SK-N-SH treated with all-trans-retinoic acid at 6 μM for 48 hours (cell line): ENCODE data around the gene BEST4.

ENCODE experiments used
- ATAC-seq: fragments of 200-7000 bp; cut with Tn5 transposase; 3 replicates; pipeline ENCODE4 v1.9.1; 2020; ENCODE audit warnings: mild to moderate bottlenecking, moderate library complexity
- ARNTL ChIP-seq: fragments of 450-650 bp; formaldehyde crosslinking; IDR thresholded peaks from 2 replicates; pipeline ENCODE4 v1.5.0; 2020; ENCODE audit warnings: low read depth, mild to moderate bottlenecking, moderate library complexity, borderline replicate concordance
- BACH2 ChIP-seq: fragments of 250-450 bp; sonication (Bioruptor Pico); IDR thresholded peaks from 2 replicates; pipeline ENCODE4 v1.9.0; 2021; ENCODE audit warnings: mild to moderate bottlenecking, borderline replicate concordance
- CREB5 ChIP-seq: fragments of 250-450 bp; sonication (Bioruptor Pico); IDR thresholded peaks from 2 replicates; pipeline ENCODE4 v1.5.1; 2020; ENCODE audit warnings: low read depth, mild to moderate bottlenecking, moderate library complexity
- CSDC2 ChIP-seq: fragments of 250-450 bp; sonication (Bioruptor Pico); IDR thresholded peaks from 2 replicates; pipeline ENCODE4 v1.5.0; 2020; ENCODE audit warnings: mild to moderate bottlenecking, moderate library complexity
- ESRRG ChIP-seq: fragments of 250-450 bp; sonication (Bioruptor Pico); IDR thresholded peaks from 2 replicates; pipeline ENCODE4 v1.6.1; 2021; ENCODE audit warnings: mild to moderate bottlenecking
- ISL1 ChIP-seq: fragments of 250-450 bp; sonication (Bioruptor Pico); IDR thresholded peaks from 2 replicates; pipeline ENCODE4 v2.1.2; 2022; ENCODE audit warnings: mild to moderate bottlenecking, moderate library complexity
- OSR1 ChIP-seq: fragments of 250-450 bp; sonication (Bioruptor Pico); IDR thresholded peaks from 2 replicates; pipeline ENCODE4 v1.8.0; 2022; ENCODE audit warnings: moderate library complexity, mild to moderate bottlenecking, inconsistent platforms
- PATZ1 ChIP-seq: fragments of 250-450 bp; sonication (Bioruptor Pico); IDR thresholded peaks from 2 replicates; pipeline ENCODE4 v1.8.0; 2020; ENCODE audit warnings: mild to moderate bottlenecking, moderate library complexity, borderline replicate concordance
- POU6F1 ChIP-seq: fragments of 250-450 bp; sonication (Bioruptor Pico); IDR thresholded peaks from 2 replicates; pipeline ENCODE4 v1.8.0; 2021; ENCODE audit warnings: low read depth, mild to moderate bottlenecking, moderate library complexity, borderline replicate concordance
- PPARA ChIP-seq: fragments of 250-450 bp; sonication (Bioruptor Pico); IDR thresholded peaks from 2 replicates; pipeline ENCODE4 v1.5.0; 2020; ENCODE audit warnings: mild to moderate bottlenecking, borderline replicate concordance
- RARB ChIP-seq: fragments of 250-450 bp; sonication (Bioruptor Pico); IDR thresholded peaks from 2 replicates; pipeline ENCODE4 v1.8.0; 2021; ENCODE audit warnings: mild to moderate bottlenecking, moderate library complexity
- SNAI2 ChIP-seq: fragments of 250-450 bp; sonication (Bioruptor Pico); IDR thresholded peaks from 2 replicates; pipeline ENCODE4 v1.5.0; 2020; ENCODE audit warnings: mild to moderate bottlenecking, moderate library complexity
- TCF4 ChIP-seq: fragments of 250-450 bp; sonication (Bioruptor Pico); IDR thresholded peaks from 2 replicates; pipeline ENCODE4 v1.8.0; 2021; ENCODE audit warnings: mild to moderate bottlenecking, moderate library complexity, borderline replicate concordance
- TOX ChIP-seq: fragments of 250-450 bp; sonication (Bioruptor Pico); IDR thresholded peaks from 2 replicates; pipeline ENCODE4 v1.8.0; 2021; ENCODE audit warnings: mild to moderate bottlenecking, moderate library complexity, borderline replicate concordance
- TSHZ2 ChIP-seq: fragments of 250-450 bp; sonication (Bioruptor Pico); IDR thresholded peaks from 2 replicates; pipeline ENCODE4 v1.5.0; 2020; ENCODE audit warnings: mild to moderate bottlenecking, moderate library complexity
- ZC3H10 ChIP-seq: fragments of 250-450 bp; sonication (Bioruptor Pico); IDR thresholded peaks from 2 replicates; pipeline ENCODE4 v1.5.1; 2021; ENCODE audit warnings: mild to moderate bottlenecking, moderate library complexity
- ZFP3 ChIP-seq: fragments of 250-450 bp; sonication (Bioruptor Pico); IDR thresholded peaks from 2 replicates; pipeline ENCODE4 v1.5.0; 2020; ENCODE audit warnings: mild to moderate bottlenecking, moderate library complexity
- ZFP30 ChIP-seq: fragments of 450-650 bp; formaldehyde crosslinking; IDR thresholded peaks from 2 replicates; pipeline ENCODE4 v1.5.0; 2022; ENCODE audit warnings: mild to moderate bottlenecking, moderate library complexity
- ZNF565 ChIP-seq: fragments of 450-650 bp; formaldehyde crosslinking; conservative IDR thresholded peaks from 2 replicates; pipeline ENCODE4 v1.5.0; 2020; ENCODE audit warnings: low read depth, mild to moderate bottlenecking, moderate library complexity
- ZNF70 ChIP-seq: fragments of 450-650 bp; formaldehyde crosslinking; IDR thresholded peaks from 2 replicates; pipeline ENCODE4 v1.5.0; 2020; ENCODE audit warnings: mild to moderate bottlenecking, moderate library complexity
- ZNF8 ChIP-seq: fragments of 450-650 bp; formaldehyde crosslinking; IDR thresholded peaks from 2 replicates; pipeline ENCODE4 v1.5.0; 2020; ENCODE audit warnings: mild to moderate bottlenecking, moderate library complexity

BEST4 gene

GRCh38 chr1:44822981-44823451 lies 35.0 kb upstream of the BEST4 start:
- TF ChIP-seq RARB (CRISPR knock-in tag) (no peak), ZNF565 (CRISPR knock-in tag) (no peak), ZNF8 (CRISPR knock-in tag) (no peak), ESRRG (CRISPR knock-in tag) (no peak), ZFP30 (CRISPR knock-in tag) (no peak), CSDC2 (CRISPR knock-in tag) (no peak), POU6F1 (CRISPR knock-in tag) (no peak)
- TF ChIP-seq, all 23 proteins: peak for 0
- ATAC-seq = no peak

GRCh38 chr1:44822131-44822701 lies 34.2 kb upstream of the BEST4 start:
- ATAC-seq = no peak
- TF ChIP-seq SNAI2 (CRISPR knock-in tag) (no peak), RARB (CRISPR knock-in tag) (no peak), ZC3H10 (CRISPR knock-in tag) (no peak), OSR1 (CRISPR knock-in tag) (no peak), ARNTL (CRISPR knock-in tag) (no peak), ISL1 (no peak), ZFP30 (CRISPR knock-in tag) (no peak), ZFP3 (CRISPR knock-in tag) (no peak), CREB5 (CRISPR knock-in tag) (no peak), BACH2 (CRISPR knock-in tag) (no peak), PATZ1 (CRISPR knock-in tag) (no peak), TSHZ2 (CRISPR knock-in tag) (no peak), TCF4 (CRISPR knock-in tag) (no peak), CSDC2 (CRISPR knock-in tag) (no peak), TOX (CRISPR knock-in tag) (no peak), ZNF565 (CRISPR knock-in tag) (no peak), PPARA (CRISPR knock-in tag) (no peak)
- TF ChIP-seq, all 23 proteins: peak for 0

GRCh38 chr1:44821240-44821715 lies 33.3 kb upstream of the BEST4 start:
- ATAC-seq = no peak
- TF ChIP-seq TCF4 (CRISPR knock-in tag) (no peak), POU6F1 (CRISPR knock-in tag) (no peak), ZNF70 (no peak), ZNF8 (CRISPR knock-in tag) (no peak), ARNTL (CRISPR knock-in tag) (no peak), ZFP30 (CRISPR knock-in tag) (no peak)
